Muscle of leg (tissue), 11 donors: ENCODE results near the gene FGFBP3. TPM values are rescaled to one million over a fixed set of nuclear protein-coding genes. Genes with fewer than 3 reads are reported as not detected.
A peak's percentile ranks its signal among the peaks of the same experiment; 100 is the strongest.

Experiments used
- DNase-seq: peaks from one replicate; pipeline ENCODE4 v3.0.0; 2013
- H3K27ac ChIP-seq: one replicate; pipeline ENCODE4 v1.5.1; 2013; ENCODE audit warnings: mild to moderate bottlenecking, low read length, control low read depth
- H3K27me3 ChIP-seq: one replicate; pipeline ENCODE4 v1.6.1; 2013; ENCODE audit warnings: low read length; ENCODE audit not compliant: control insufficient read depth, insufficient read depth
- H3K36me3 ChIP-seq: one replicate; pipeline ENCODE4 v1.6.1; 2013; ENCODE audit warnings: low read length; ENCODE audit not compliant: control insufficient read depth, insufficient read depth
- H3K4me1 ChIP-seq: one replicate; pipeline ENCODE4 v1.6.1; 2013; ENCODE audit warnings: low read length; ENCODE audit not compliant: control insufficient read depth, insufficient read depth
- H3K4me3 ChIP-seq: one replicate; pipeline ENCODE4 v1.5.1; 2013; ENCODE audit warnings: low read length, control low read depth
- H3K9me3 ChIP-seq: replicated peaks from 2 replicates; pipeline ENCODE4 v1.6.1; 2013; ENCODE audit warnings: low read depth, low read length; ENCODE audit not compliant: control insufficient read depth
- WGBS: methylation state at CpG from one replicate; pipeline ENCODE4 v1.1.5; 2013; ENCODE audit warnings: missing lambda C conversion rate; ENCODE audit not compliant: insufficient coverage; 5-methylcytosine and 5-hydroxymethylcytosine counted together
- polyA plus RNA-seq, 8 donors: library from polyadenylated mRNA; unstranded; fragments of 120-200 nt; gene quantifications; one replicate each; pipeline versions ENCODE4 v1.2.1 to v1.2.3, GENCODE V29; 2013; ENCODE audit warnings: inconsistent platforms in 1 of 8, low replicate concordance in 1 of 8; ENCODE audit not compliant: insufficient read length in 8 of 8, insufficient read depth in 1 of 8
- total RNA-seq: library from RNA; stranded (reverse); fragments of 120-200 nt; gene quantifications from one replicate; pipeline ENCODE4 v1.2.4, GENCODE V29; 2013

The FGFBP3 gene
- total and polyA plus RNA-seq, 9 donors, result 0.84 to 2.6 (median 2.1) TPM

DNA sequence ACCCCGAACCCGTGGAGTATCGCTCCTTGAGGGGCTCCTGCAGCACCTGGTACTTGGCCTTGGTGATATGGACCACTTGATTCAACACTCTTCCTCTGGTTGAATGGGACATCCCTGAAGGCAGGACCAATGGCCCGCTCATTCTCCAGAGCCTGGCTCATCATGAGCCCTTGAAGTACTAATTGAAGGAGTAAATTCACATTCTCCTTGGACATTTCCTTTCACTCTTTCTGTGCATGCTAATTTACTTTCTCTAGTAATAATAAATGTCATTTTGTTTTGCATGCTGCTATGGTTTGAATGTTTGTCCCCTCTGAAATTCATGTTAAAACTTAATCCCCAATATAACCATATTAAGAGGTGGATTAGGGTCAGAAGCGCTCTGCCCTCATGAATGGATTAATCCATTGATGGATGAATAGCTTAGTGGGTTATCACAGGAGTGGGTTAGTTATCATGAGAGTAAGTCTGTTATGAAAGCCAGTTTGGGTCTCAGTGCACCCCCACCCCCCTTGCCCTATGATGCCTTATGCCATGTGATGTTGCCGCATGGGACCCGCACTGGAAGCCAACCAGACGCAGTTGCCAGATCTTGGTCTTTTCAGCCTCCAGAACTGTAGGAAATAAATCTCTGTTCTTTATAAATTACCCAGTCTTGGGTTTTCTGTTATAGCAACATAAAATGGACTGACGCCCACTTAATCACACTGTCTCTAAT lies 23.8 kb downstream of the FGFBP3 start:
- Histone ChIP-seq H3K4me1 (peaks cover 22% of the 10 kb centered on the region), H3K27ac (no peak overlapping the region), H3K4me3 (no peak overlapping the region), H3K9me3 (no peaks in the 10 kb centered on the region), H3K36me3 (no peaks in the 10 kb centered on the region), H3K27me3 (peaks cover 7% of the 10 kb centered on the region)
- no peak for DNase-seq
- 82% methylated on average over 3 of the region's 9 CpGs for whole genome bisulfite sequencing

DNA sequence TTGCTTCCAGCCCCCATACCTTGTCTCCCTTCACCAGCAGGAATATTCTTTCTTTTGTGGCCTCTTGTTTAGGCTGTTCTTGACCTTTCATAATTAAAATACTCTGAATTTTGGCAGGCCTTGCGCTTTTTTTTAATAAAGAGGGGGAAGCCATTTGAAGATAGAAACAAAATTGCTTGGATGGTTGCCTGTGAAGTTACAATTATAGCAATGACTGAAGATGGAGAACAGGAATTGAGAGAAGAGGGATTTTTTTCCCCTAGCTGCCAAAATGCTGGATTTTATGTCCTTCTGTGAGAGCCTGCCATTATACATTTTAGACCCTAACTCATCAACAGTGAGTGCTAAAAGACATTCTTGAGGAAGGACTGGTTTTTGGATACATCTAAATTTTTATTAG lies 24.8 kb downstream of the FGFBP3 start:
- Histone ChIP-seq H3K4me3 (no peak overlapping the region), H3K4me1 (peaks cover 22% of the 10 kb centered on the region), H3K36me3 (no peaks in the 10 kb centered on the region), H3K9me3 (no peaks in the 10 kb centered on the region), H3K27ac (peak overlapping the region; percentile 10), H3K27me3 (peaks cover 7% of the 10 kb centered on the region)
- peak; percentile 38 for DNase-seq
- no CpG with 5 or more reads among the region's 1 CpG for WGBS

DNA sequence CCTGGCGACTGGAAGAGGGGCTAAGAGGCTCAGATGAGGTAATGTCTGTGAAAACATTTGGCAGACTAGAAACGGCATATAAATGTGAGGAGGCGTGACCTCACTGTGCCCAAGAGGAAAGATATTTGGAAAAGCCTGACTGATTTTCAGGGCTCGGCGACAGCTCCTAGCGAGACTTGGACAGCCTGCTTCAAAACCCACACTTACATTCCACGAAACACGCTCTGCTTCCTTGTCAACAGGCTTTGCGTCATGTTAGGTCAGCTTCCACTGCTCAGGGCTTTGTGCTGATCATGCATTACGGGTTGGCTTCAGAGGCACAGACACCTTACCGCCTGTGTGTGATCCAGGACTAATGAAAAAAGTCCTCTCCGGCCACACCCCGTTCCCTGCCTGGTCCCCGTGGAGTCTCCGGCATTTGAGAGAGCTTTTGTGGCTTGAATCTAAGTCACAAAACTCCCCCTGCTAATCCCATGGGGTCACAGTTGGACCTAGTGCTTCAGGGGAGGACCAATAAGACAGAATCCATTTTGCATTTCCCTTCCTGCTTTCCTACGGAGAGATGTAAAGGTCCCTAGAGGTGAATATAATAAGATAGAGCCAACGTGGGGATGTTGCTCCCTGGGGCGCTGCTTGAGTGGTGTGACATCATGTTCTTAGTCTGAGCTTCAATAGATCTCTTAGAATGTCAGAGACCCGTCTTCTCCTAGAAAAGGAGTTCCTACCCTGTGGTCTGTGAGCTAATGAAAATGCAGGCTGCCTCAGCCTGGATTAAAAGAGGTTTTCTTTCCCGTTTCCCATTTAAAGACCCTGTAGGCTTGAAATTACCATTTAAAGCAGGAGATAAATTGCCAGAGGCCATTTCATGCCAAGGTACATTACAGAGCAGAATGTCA lies 25.5 kb downstream of the FGFBP3 start:
- H3K4me3 ChIP-seq, result no peak overlapping the region
- H3K4me1 ChIP-seq, result peaks cover 22% of the 10 kb centered on the region
- H3K36me3 ChIP-seq, result no peaks in the 10 kb centered on the region
- WGBS, result 17% methylated on average over 13 of the region's 20 CpGs
- H3K27me3 ChIP-seq, result peaks cover 5% of the 10 kb centered on the region
- peak overlapping the region; percentile 15 for H3K27ac ChIP-seq
- H3K9me3 ChIP-seq, result no peaks in the 10 kb centered on the region
- peak; percentile 79 for DNase-seq

- Histone ChIP-seq H3K4me1 (peaks cover 15% of the 10 kb centered on the region), H3K9me3 (no peaks in the 10 kb centered on the region), H3K4me3 (no peak overlapping the region), H3K27me3 (peaks cover 5% of the 10 kb centered on the region), H3K27ac (no peak overlapping the region), H3K36me3 (no peaks in the 10 kb centered on the region)
- DNase-seq, result peak; percentile 27
- WGBS, result 20% methylated on average over 1 of the region's 3 CpGs
These were observed 29.0 kb downstream of the FGFBP3 start for GRCh38 chr10:91880310-91880709.

- peak; percentile 31 for DNase-seq
- Histone ChIP-seq H3K27me3 (peaks cover 5% of the 10 kb centered on the region), H3K9me3 (no peaks in the 10 kb centered on the region), H3K36me3 (no peaks in the 10 kb centered on the region), H3K27ac (no peak overlapping the region), H3K4me3 (no peak overlapping the region), H3K4me1 (peaks cover 15% of the 10 kb centered on the region)
- WGBS, result 19% methylated on average over 4 of the region's 7 CpGs
These were observed 29.6 kb downstream of the FGFBP3 start for GRCh38 chr10:91879515-91880170.

DNA sequence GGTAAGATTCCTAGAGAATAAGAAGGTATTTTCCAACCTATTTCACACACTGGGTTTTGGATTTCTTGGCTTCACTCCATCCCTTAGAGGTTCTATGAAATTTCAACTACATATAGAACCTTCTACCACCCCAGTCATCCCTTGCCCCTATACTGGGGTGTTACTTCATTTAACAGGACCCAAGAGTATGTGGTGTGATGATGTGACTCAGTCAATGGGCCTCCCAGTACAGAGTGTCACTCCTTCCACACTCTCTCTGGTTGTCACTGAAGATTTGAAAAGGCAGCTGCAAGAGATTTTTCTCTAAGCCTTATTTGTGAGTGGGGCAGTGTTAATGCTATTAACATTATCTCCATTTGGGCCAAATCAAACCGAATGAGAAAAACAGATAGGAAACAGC lies 33.5 kb downstream of the FGFBP3 start:
- Histone ChIP-seq H3K36me3 (no peaks in the 10 kb centered on the region), H3K9me3 (no peaks in the 10 kb centered on the region), H3K4me3 (no peak overlapping the region), H3K4me1 (no peaks in the 10 kb centered on the region), H3K27ac (no peak overlapping the region), H3K27me3 (no peaks in the 10 kb centered on the region)
- no peak for DNase-seq
- WGBS, result no CpG with 5 or more reads among the region's 1 CpG

GRCh38 chr10:91875156-91875555 lies 34.1 kb downstream of the FGFBP3 start:
- Histone ChIP-seq H3K27ac (no peak overlapping the region), H3K4me1 (no peaks in the 10 kb centered on the region), H3K36me3 (no peaks in the 10 kb centered on the region), H3K9me3 (no peaks in the 10 kb centered on the region), H3K27me3 (no peaks in the 10 kb centered on the region), H3K4me3 (no peak overlapping the region)
- DNase-seq, result no peak
- WGBS, result 100% methylated on average over 1 of the region's 2 CpGs

DNA sequence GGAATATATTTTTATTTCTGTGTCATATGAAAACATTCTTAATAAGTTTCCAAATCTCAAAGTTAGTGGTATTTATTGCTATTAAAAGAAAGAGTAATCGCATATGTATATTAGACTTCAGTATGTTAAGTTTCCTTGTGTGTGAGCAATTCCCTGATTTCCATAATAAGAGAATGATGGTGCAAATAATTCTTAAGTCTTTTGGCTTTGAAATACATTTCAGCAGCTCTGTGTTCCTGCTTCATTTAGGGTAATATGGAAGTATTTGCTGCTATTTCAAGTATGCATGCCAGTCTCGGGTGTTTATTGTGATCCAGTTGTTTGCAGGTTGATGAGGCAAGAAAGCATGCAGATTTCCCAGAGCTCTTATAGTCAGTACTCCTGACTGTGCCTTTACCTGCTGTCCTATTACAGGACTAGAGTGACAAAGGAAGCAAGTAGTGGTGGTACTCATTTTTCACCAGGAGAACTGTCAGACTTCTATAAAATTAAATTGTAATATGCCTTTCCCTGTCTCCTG lies 43.7 kb downstream of the FGFBP3 start:
- H3K36me3 ChIP-seq, result peaks cover 9% of the 10 kb centered on the region
- no peaks in the 10 kb centered on the region for H3K27me3 ChIP-seq
- no peak for DNase-seq
- WGBS, result no CpG with 5 or more reads among the region's 2 CpGs
- H3K4me1 ChIP-seq, result no peaks in the 10 kb centered on the region
- H3K9me3 ChIP-seq, result no peaks in the 10 kb centered on the region
- no peak overlapping the region for H3K4me3 ChIP-seq
- H3K27ac ChIP-seq, result no peak overlapping the region

DNA sequence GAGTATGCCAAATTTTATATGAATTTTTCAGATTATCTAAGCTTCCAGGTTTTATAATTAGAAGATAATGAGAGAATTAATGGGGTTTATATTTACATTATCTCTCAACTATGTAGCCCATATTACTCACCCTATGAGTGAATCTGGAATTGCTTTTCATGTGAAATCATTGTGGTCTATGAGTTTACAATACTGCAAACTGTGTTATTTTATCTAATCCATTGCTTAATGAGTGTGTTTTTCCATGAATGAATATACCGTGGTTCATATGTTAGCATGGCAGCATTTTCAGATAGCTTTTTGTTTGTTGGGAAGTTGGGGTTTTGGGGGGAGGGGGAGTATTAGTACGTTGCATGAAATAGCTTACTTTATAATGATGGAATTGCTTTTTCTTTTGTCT lies 44.5 kb downstream of the FGFBP3 start:
- Histone ChIP-seq H3K9me3 (no peaks in the 10 kb centered on the region), H3K36me3 (peaks cover 16% of the 10 kb centered on the region), H3K27ac (no peak overlapping the region), H3K27me3 (no peaks in the 10 kb centered on the region), H3K4me3 (no peak overlapping the region), H3K4me1 (no peaks in the 10 kb centered on the region)
- no peak for DNase-seq
- 100% methylated on average over 1 of the region's 2 CpGs for WGBS

DNA sequence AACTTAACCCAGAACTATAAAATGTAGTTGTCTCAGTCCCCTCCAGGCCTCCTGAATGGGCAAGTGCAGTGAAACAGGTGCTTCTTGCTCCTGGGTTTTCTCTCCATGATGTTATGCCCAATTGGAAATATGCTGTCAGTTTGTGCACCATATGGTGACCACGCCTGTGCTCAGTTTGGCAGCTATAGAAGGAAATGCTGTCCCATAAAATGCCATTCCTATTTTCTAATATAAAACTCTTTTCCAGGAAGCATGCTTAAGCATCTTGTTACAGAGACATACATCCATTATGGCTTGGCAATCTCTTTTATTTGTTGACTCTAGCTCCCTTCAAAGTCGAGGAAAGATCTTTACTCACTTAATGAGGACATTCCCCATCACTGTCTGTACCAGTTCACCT lies 45.2 kb downstream of the FGFBP3 start:
- Histone ChIP-seq H3K27ac (no peak overlapping the region), H3K9me3 (no peaks in the 10 kb centered on the region), H3K4me3 (no peak overlapping the region), H3K36me3 (peaks cover 19% of the 10 kb centered on the region), H3K4me1 (no peaks in the 10 kb centered on the region), H3K27me3 (no peaks in the 10 kb centered on the region)
- peak; percentile 20 for DNase-seq
- 50% methylated on average over 1 of the region's 2 CpGs for WGBS
